GM18502 (cell line): ENCODE results near the gene DECR2.
A peak's percentile ranks its signal among the peaks of the same experiment; 100 is the strongest.

Experiments used
- ATAC-seq: cut with Tn5 transposase; IDR thresholded peaks from one replicate; pipeline ENCODE4 v1.9.1; 2021; ENCODE audit warnings: mild to moderate bottlenecking; ENCODE audit not compliant: unreplicated experiment, poor library complexity

DECR2 gene

GRCh38 chr16:366476-366875, 35.2 kb upstream of the DECR2 start:
- no peak for ATAC-seq

GRCh38 chr16:367333-367903, 34.3 kb upstream of the DECR2 start:
- no peak for ATAC-seq

GRCh38 chr16:368388-369158, 33.1 kb upstream of the DECR2 start:
- ATAC-seq, result no peak

GRCh38 chr16:369275-369865, 32.3 kb upstream of the DECR2 start:
- ATAC-seq, result no peak

GRCh38 chr16:369866-370436, 31.7 kb upstream of the DECR2 start:
- no peak for ATAC-seq

GRCh38 chr16:370443-370842, 31.2 kb upstream of the DECR2 start, which contains the start of gene MRPL28:
Gene MRPL28 (minus strand): TSS chr16:370538. CDS start chr16:370218, 320 bp downstream.
- ATAC-seq, result peak; percentile 78

- ATAC-seq, result no peak
These were observed 30.6 kb upstream of the DECR2 start for GRCh38 chr16:370979-371514.

- ATAC-seq, result no peak
These were observed 30.0 kb upstream of the DECR2 start for GRCh38 chr16:371515-372301.

GRCh38 chr16:372302-372983, 29.2 kb upstream of the DECR2 start:
- ATAC-seq, result no peak

GRCh38 chr16:373020-373598, 28.6 kb upstream of the DECR2 start:
- no peak for ATAC-seq

GRCh38 chr16:373848-374615, 27.7 kb upstream of the DECR2 start:
- no peak for ATAC-seq

- no peak for ATAC-seq
These were observed 27.1 kb upstream of the DECR2 start for GRCh38 chr16:374616-374926.

GRCh38 chr16:375212-375611, 26.5 kb upstream of the DECR2 start:
- no peak for ATAC-seq

GRCh38 chr16:375927-376816, 25.5 kb upstream of the DECR2 start:
- ATAC-seq, result no peak

GRCh38 chr16:376817-377418, 24.8 kb upstream of the DECR2 start:
- ATAC-seq, result no peak

GRCh38 chr16:377419-377951, 24.2 kb upstream of the DECR2 start:
- no peak for ATAC-seq
